GM18505 (cell line): ENCODE measurements around the gene DYNC1LI1.

ENCODE experiments used
- ATAC-seq: cut with Tn5 transposase; IDR thresholded peaks from one replicate; pipeline ENCODE4 v1.9.1; 2021; ENCODE audit not compliant: unreplicated experiment
- POLR2A ChIP-seq: IDR thresholded peaks from 4 replicates; pipeline ENCODE4 v1.6.1; 2011; ENCODE audit warnings: borderline replicate concordance; ENCODE audit not compliant: insufficient read depth, insufficient read length; ENCODE audit errors: extremely low read depth

Gene DYNC1LI1

GRCh38 chr3:32484436-32484835 is 86.2 kb downstream of the DYNC1LI1 start:
- ATAC-seq = no peak
- TF ChIP-seq POLR2A = no peak

GRCh38 chr3:32483772-32484171 is 86.9 kb downstream of the DYNC1LI1 start:
- ATAC-seq = no peak
- no peak for TF ChIP-seq POLR2A

DNA sequence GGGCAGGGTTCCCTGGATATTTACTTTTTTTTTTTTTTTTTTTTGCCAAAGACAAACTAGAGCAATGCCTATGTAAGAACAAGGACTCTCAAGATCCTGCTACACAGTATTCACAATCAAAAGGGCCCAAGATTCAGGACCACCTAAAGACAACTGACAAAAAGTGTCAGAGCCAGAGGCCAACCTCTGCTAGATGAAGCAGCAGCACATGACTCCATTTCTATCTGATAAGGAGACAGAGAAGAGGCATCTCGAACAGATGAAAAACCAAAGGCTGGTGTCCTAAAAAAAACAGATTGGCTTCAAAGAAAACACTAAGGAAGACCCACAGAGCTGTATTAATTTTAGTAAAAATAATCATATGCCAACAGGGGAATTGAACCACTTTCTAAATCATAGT is 88.0 kb downstream of the DYNC1LI1 start:
- no peak for ATAC-seq
- TF ChIP-seq POLR2A = no peak

DNA sequence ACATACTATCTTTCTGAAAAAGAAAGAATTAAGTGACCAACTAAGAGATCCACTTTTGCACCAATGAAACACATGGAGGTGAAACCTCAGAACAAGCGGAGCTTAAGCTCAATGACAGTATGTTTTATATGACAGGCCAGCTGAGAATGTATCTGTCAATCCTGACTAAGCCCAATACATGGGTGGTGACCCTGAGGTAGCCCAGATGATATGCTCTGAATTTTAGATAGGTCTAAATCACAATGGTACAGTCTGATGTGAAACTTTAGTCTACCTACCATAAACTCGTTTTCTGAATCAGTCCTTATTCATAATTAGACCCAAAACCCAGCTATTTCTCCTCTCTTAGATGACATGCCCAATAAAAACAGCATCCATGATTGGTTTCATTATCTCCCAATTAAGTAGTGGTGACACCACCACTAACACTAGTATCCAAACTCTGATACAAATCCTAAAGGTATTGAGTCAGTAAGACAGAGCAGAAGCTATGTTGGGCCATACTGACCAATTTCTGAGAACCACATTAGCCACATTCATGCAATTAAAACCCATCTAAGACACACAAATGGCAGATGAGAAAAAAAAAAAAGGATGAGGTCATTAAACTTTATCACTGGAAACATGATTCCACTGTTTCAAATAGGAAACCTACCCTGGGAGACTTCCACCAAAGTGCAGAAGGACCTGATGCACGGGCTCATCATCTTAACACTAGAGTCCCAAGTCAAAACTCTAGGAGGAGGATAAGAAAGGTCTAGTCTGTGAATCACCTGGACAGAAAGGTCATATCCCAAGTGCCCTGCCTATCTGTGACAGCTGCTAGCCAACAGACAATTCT is 88.6 kb downstream of the DYNC1LI1 start:
- TF ChIP-seq POLR2A = no peak

GRCh38 chr3:32480604-32481003 is 90.1 kb downstream of the DYNC1LI1 start:
- no peak for TF ChIP-seq POLR2A
- no peak for ATAC-seq

More for the DNA sequence above, 88.6 kb downstream of the DYNC1LI1 start:
- no peak for ATAC-seq
